Lower leg skin (tissue), 4 donors: ENCODE measurements around the gene JAG1. TPM values are rescaled to one million over a fixed set of nuclear protein-coding genes. Genes with fewer than 3 reads are reported as not detected.

Experiments used
- DNase-seq, 2 donors: peaks; one replicate each; pipeline ENCODE4 v3.0.0-alpha.2; 2019; ENCODE audit warnings: low spot score in 2 of 2
- H3K4me3 ChIP-seq: fragments of 200-600 bp; sonication (generic); 2 replicates; pipeline ENCODE4 v1.5.1; 2017; ENCODE audit warnings: mild to moderate bottlenecking, low read depth; ENCODE audit not compliant: poor library complexity, severe bottlenecking
- POLR2A ChIP-seq, 2 donors: fragments of 450-650 bp; IDR thresholded peaks; one replicate each; pipeline ENCODE4 v1.6.1; 2016 to 2017; ENCODE audit warnings: antibody characterized with exemption in 2 of 2, mild to moderate bottlenecking in 1 of 2, moderate library complexity in 1 of 2
- WGBS, 2 donors: methylation state at CpG; one replicate each; pipeline ENCODE4 v1.1.5; 2018; 5-methylcytosine and 5-hydroxymethylcytosine counted together
- intact Hi-C: fragments of 100-400 bp; cut with DNase I; formaldehyde crosslinking; loops from one replicate; pipeline ENCODE4 v1.15.0; 2023; ENCODE audit warnings: low total_unique reads
- total RNA-seq, 4 donors: library from RNA; depleted of rRNA; stranded (reverse); fragments of >200 nt; gene quantifications; one replicate each; pipeline ENCODE4 v1.1.0, GENCODE V29; 2016
- TF ChIP-seq, protein P1 (sequence below), 3 donors: fragments of 450-650 bp; IDR thresholded peaks; one replicate each; pipeline ENCODE4 v1.5.1; 2016; ENCODE audit warnings: antibody characterized with exemption in 3 of 3, mild to moderate bottlenecking in 3 of 3, moderate library complexity in 2 of 3

The JAG1 gene
- total RNA-seq, 4 donors from 2014 or later: 145 to 238 (median 186) TPM

DNA sequence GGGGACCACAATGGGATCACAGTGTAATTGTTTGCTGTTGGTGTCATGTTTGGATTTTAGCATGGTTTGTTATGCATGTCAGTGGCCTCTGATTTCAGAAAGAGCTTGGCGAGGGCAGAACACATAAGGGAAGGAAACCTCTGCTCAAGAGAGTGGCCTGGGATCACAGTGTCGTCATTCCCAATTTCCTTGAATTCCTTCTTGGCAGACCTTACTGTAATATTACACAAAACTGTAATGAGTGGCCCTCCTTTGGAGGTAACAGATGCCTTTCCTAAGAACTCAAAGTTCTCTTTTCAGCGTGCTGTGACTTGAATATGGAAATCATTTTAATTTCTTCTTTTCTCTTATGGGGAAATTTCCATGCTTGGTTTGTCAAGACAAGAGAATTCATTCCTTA, 46.9 kb downstream of the JAG1 start:
- H3K4me3 ChIP-seq: no peak overlapping the region
- TF ChIP-seq, protein P1, sequence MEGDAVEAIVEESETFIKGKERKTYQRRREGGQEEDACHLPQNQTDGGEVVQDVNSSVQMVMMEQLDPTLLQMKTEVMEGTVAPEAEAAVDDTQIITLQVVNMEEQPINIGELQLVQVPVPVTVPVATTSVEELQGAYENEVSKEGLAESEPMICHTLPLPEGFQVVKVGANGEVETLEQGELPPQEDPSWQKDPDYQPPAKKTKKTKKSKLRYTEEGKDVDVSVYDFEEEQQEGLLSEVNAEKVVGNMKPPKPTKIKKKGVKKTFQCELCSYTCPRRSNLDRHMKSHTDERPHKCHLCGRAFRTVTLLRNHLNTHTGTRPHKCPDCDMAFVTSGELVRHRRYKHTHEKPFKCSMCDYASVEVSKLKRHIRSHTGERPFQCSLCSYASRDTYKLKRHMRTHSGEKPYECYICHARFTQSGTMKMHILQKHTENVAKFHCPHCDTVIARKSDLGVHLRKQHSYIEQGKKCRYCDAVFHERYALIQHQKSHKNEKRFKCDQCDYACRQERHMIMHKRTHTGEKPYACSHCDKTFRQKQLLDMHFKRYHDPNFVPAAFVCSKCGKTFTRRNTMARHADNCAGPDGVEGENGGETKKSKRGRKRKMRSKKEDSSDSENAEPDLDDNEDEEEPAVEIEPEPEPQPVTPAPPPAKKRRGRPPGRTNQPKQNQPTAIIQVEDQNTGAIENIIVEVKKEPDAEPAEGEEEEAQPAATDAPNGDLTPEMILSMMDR (IDR thresholded peaks at IDR 0.05): no peak
- no peak for TF ChIP-seq POLR2A (IDR thresholded peaks at IDR 0.05)
- intact Hi-C loops: no loop called here
- no peak for DNase-seq
- 41 to 42% methylated on average over 3 of the region's 3 CpGs for WGBS, 2 donors

DNA sequence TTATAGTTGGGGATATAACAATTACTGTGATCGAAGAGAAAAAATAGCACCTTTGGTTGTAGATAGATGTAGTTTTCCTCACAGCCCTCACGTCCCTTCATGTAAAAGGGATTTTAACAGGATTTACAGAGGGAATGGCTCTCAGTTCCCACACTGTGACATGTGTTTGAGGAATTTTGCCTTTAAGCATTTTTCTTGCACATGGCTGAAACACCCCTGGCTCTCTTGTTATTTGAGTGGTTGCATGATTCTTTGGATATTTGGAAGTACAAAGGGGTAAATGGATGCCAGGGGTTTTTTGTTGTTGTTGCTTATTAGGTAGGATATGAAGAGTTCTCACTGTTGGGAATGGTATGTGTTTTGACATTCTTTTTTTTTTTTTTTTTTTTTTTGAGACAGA, 48.2 kb downstream of the JAG1 start:
- intact Hi-C loops: no loop called here
- DNase-seq: no peak
- TF ChIP-seq, protein P1 (IDR thresholded peaks at IDR 0.05): no peak
- no peak for TF ChIP-seq POLR2A (IDR thresholded peaks at IDR 0.05)
- no peak overlapping the region for H3K4me3 ChIP-seq
- WGBS, 2 donors: 80 to 85% methylated on average over 2 of the region's 2 CpGs

DNA sequence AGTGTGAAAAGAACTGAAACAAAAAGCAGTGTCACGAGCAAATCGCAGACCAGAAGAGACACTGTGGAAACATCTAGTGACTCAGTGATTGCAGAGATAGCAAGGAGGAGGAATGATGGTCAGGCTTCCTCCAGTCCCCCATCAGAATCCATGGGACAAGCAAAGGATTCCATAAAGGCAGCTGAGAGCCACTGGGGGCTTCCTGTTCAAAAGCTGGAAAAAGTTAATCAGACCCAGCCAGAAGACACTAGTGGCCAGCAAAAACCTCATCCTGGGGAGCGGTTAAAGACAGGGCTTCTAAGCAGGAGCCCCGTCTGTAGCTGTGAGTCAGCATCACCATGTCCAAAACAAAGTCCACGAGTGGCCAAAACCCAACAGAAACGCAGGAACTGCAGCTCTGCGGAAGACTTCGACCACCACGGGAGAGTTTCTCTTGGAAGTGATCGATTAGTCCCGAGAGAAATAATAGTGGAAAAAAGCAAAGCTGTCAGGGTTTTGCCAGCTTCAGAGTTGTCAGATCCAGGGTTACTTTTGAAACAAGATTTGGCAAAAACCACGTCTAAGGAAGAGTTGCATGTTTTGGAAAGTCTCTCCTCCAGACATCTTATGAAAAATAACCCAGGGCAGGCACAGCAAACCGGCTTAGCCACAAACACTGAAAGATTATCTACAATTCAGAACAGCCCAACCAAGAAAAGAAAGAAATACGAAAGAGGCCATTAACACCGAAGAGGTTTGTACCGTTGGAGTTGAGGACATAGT, 51.0 kb downstream of the JAG1 start:
- DNase-seq: peak in 1 of 2 donors; percentile 90
- H3K4me3 ChIP-seq: no peak overlapping the region
- intact Hi-C loops: no loop called here
- 15 to 17% methylated on average over 16 of the region's 16 CpGs for WGBS, 2 donors
- TF ChIP-seq, protein P1 (IDR thresholded peaks at IDR 0.05): no peak
- TF ChIP-seq POLR2A (IDR thresholded peaks at IDR 0.05): no peak

DNA sequence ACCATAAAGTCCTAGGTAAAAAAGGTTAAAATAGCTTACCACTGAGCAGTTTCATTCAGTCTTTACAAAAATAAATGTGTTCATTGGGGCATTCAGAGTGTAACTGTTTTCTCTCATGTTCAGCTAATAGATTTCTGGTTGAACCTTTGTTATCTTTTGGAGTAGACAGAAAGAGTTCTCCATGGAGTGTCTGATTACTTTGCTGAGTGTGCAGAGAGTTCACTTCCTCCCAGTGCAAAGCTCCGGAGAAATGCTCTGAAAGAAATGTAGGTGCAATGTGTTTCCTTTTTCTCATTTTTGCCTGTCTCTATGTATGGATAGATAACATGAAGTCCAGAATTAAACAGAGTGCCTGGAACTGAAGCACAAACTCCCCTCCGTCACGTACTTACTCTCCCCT, 52.6 kb downstream of the JAG1 start:
- no peak for DNase-seq
- H3K4me3 ChIP-seq: no peak overlapping the region
- 79 to 88% methylated on average over 3 of the region's 3 CpGs for WGBS, 2 donors
- intact Hi-C loops: no loop called here
- no peak for TF ChIP-seq POLR2A (IDR thresholded peaks at IDR 0.05)
- TF ChIP-seq, protein P1 (IDR thresholded peaks at IDR 0.05): no peak

DNA sequence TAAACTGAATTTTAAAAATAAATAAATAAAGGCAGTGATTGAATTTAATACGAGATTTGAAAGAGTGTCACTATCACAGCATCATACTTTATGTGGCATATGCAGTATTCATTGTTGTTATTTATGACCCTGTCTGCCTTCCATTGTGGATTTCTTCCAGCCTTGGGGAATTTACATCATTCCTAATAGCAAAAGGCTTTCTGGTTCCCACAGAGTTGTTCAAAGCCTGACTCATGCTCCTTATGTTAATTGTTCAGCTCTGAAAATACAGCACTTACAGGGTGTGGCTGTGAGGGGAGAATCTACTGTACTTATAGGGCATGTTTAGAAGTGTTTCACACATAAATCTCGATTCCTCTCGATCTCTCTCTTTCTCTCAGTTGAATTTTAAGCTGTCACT, 54.4 kb downstream of the JAG1 start:
- H3K4me3 ChIP-seq: no peak overlapping the region
- DNase-seq: no peak
- intact Hi-C loops: no loop called here
- TF ChIP-seq, protein P1 (IDR thresholded peaks at IDR 0.05): no peak
- TF ChIP-seq POLR2A (IDR thresholded peaks at IDR 0.05): no peak
- 18 to 25% methylated on average over 3 of the region's 3 CpGs for WGBS, 2 donors
